ENCODE data around the gene CASP4.

Gene CASP4

GRCh38 chr11:104912102-104912501 lies 56.3 kb downstream of the CASP4 start:
- H3K4me3 ChIP-seq (ENCODE audit: low read length), result no peak overlapping the region
- TF ChIP-seq, protein P1, sequence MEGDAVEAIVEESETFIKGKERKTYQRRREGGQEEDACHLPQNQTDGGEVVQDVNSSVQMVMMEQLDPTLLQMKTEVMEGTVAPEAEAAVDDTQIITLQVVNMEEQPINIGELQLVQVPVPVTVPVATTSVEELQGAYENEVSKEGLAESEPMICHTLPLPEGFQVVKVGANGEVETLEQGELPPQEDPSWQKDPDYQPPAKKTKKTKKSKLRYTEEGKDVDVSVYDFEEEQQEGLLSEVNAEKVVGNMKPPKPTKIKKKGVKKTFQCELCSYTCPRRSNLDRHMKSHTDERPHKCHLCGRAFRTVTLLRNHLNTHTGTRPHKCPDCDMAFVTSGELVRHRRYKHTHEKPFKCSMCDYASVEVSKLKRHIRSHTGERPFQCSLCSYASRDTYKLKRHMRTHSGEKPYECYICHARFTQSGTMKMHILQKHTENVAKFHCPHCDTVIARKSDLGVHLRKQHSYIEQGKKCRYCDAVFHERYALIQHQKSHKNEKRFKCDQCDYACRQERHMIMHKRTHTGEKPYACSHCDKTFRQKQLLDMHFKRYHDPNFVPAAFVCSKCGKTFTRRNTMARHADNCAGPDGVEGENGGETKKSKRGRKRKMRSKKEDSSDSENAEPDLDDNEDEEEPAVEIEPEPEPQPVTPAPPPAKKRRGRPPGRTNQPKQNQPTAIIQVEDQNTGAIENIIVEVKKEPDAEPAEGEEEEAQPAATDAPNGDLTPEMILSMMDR (conservative IDR thresholded peaks at IDR 0.05; ENCODE audit: low read length), result no peak
- DNase-seq (ENCODE audit: low read depth), result no peak

DNA sequence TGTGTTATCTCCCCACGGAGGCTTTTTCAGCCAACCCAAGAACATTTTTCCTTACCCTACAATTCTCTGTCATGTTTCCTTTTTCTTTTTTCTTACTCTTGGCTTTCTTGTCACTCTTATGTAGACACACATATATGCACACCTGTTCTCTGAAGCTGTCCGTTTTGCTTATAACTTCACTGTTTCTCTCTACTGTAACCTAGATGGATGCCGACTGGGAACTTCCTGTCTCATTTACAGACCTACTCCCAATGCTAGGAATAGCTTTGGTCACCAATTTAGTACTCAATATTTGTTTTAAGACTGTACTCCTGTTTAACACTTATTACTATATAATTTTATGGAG lies 60.2 kb downstream of the CASP4 start:
- DNase-seq (ENCODE audit: low read depth), result no peak
- no peak overlapping the region for H3K4me3 ChIP-seq (ENCODE audit: low read length)
- TF ChIP-seq, protein P1 (conservative IDR thresholded peaks at IDR 0.05; ENCODE audit: low read length), result no peak

DNA sequence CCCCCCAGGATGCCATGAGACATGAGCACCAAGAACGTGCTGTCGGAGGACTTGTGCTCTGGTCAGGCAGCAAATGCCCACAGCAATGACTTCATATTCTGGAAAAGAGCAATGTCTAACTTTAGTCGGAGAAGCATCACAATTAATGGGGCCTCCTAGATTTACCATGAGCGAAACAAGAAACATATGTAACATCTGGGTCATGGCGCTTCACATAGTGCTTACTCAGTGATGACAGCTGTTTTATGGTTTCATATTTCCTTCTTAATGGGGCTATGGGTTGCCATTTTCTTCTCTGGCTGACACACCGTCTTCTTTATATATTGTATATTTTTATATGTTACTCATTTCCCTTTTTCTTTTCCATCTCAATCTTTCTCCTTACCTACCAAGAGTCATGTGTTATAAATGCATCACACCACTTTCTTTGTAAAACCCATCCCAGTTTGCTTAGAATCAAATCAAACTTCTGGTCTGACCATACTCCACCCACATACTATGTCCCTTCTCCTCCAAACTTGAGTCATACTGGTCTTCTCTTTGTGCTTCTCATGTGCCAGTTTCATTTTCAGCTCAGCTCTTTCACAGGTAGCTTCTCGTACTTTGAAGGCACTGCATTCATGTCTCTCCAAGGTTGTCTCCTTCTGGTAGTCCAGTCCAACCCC lies 60.7 kb downstream of the CASP4 start:
- no peak overlapping the region for H3K4me3 ChIP-seq (ENCODE audit: low read length)
- DNase-seq (ENCODE audit: low read depth), result peak; percentile 12
- TF ChIP-seq, protein P1 (conservative IDR thresholded peaks at IDR 0.05; ENCODE audit: low read length), result no peak

GRCh38 chr11:104905271-104905670 lies 63.1 kb downstream of the CASP4 start:
- no peak for DNase-seq (ENCODE audit: low read depth)
- TF ChIP-seq, protein P1 (conservative IDR thresholded peaks at IDR 0.05; ENCODE audit: low read length), result 0 out of 2 replicates have a peak, but pooled peaks have one; percentile 4
- H3K4me3 ChIP-seq (ENCODE audit: low read length), result no peak overlapping the region

GRCh38 chr11:104899226-104899625 lies 69.1 kb downstream of the CASP4 start:
- TF ChIP-seq, protein P1 (conservative IDR thresholded peaks at IDR 0.05; ENCODE audit: low read length), result no peak
- no peak for DNase-seq (ENCODE audit: low read depth)
- H3K4me3 ChIP-seq (ENCODE audit: low read length), result no peak overlapping the region

DNA sequence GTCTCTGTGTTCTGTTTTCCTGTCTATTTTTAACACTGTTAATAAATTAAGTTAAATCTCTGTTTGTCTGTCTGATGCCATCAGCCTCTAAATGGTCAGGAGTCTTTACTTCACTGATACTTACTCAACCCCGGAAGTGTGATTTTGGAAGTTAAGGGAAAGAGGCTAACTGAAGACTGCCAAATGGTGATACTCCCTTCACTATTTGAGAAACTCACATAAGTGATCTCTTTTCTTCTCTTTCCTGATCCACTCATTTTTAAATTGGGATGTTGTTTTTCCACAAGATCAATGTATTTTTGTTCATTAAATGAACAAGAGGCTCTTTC lies 69.7 kb downstream of the CASP4 start:
- TF ChIP-seq, protein P1 (conservative IDR thresholded peaks at IDR 0.05; ENCODE audit: low read length), result no peak
- no peak overlapping the region for H3K4me3 ChIP-seq (ENCODE audit: low read length)
- DNase-seq (ENCODE audit: low read depth), result no peak

DNA sequence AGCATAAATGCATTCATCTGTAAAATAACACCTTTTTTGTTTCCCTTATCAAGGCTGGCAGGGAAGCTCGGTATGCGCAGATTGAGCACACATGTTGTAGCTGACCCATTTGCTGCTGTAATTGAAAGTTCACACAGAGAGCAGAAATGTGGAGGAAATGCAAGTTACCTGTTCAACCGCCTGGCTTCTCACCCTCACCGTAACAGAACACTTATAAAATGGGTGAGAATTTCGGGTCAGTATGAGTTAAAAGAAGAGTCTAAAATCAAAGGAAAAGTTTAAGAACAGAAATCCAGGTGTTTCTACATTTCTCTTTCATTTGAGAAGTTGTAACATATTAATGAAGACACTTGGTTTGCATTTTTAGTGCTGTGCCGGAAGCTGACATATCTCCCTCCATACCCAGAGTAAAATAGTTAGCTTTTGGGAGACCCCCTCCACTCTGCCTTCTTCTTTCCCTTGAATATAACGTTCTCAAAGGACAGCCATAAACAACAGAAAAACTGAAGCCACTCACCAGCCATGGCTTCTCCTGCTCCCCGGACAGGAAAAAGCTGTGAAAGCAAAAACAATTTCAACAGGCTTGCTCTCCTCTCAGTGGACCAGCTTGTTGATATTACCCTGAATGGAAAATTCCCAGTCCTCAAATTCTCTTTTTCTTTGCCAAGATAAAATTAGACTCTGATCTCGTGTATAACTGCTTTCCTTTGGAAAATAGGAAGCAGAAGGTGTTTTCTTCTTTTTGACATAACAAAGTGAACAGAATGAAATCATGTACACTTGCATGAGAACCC lies 70.3 kb downstream of the CASP4 start, which contains the start of gene CASP12:
Gene CASP12, minus strand, starts transcription at position 570 of the 794 bp plus-strand sequence.
- TF ChIP-seq, protein P1 (conservative IDR thresholded peaks at IDR 0.05; ENCODE audit: low read length), result no peak
- no peak for DNase-seq (ENCODE audit: low read depth)
- H3K4me3 ChIP-seq (ENCODE audit: low read length), result no peak within 1 kb of the TSS

Measured in AG10803 (cell line).